Measurements from ENCODE around the gene ZNF835.

- no peak for TF ChIP-seq BHLHE40 (IDR thresholded peaks at IDR 0.05; ENCODE audit: low read depth, low read length)
- TF ChIP-seq CTCF (IDR thresholded peaks at IDR 0.05) = no peak
- no peak for TF ChIP-seq NFE2L2 (conservative IDR thresholded peaks at IDR 0.05; ENCODE audit: low read length)
- TF ChIP-seq NPAS2 (CRISPR knock-in tag; IDR thresholded peaks at IDR 0.05; ENCODE audit: borderline replicate concordance) = no peak
- TF ChIP-seq MAX (IDR thresholded peaks at IDR 0.05) = no peak
- no peak for TF ChIP-seq ATOH8 (CRISPR knock-in tag; IDR thresholded peaks at IDR 0.05; ENCODE audit: low read depth)
- TF ChIP-seq CHD2 (IDR thresholded peaks at IDR 0.05; ENCODE audit: low read length, partially characterized antibody) = no peak
- TF ChIP-seq RAD21 (conservative IDR thresholded peaks at IDR 0.05 in 1 of 2, IDR thresholded peaks at IDR 0.05 in 1 of 2) = 0 out of 5 replicates have a peak, but pooled peaks of 1 of the 2 experiments have one; percentile 15
- TF ChIP-seq MAZ (IDR thresholded peaks at IDR 0.05; ENCODE audit: borderline replicate concordance, low read depth, low read length) = no peak
- TF ChIP-seq HMGXB4 (CRISPR knock-in tag; IDR thresholded peaks at IDR 0.05; ENCODE audit: borderline replicate concordance) = no peak
- no peak for TF ChIP-seq REST (IDR thresholded peaks at IDR 0.05)
- TF ChIP-seq BCL3 (IDR thresholded peaks at IDR 0.05) = no peak
- no peak for TF ChIP-seq POLR2A (IDR thresholded peaks at IDR 0.05; ENCODE audit: low read length)
Observed at GRCh38 chr19:56660381-56661107, 11.0 kb downstream of the ZNF835 start.
